ENCODE results near the gene ULK4.
A peak's percentile ranks its signal among the peaks of the same experiment; 100 is the strongest.
"Not testable (repeated sequence)": the region's sequence is repeated elsewhere in the genome, so short reads cannot be mapped to it uniquely, and the experiment has no call there.

The ULK4 gene

DNA sequence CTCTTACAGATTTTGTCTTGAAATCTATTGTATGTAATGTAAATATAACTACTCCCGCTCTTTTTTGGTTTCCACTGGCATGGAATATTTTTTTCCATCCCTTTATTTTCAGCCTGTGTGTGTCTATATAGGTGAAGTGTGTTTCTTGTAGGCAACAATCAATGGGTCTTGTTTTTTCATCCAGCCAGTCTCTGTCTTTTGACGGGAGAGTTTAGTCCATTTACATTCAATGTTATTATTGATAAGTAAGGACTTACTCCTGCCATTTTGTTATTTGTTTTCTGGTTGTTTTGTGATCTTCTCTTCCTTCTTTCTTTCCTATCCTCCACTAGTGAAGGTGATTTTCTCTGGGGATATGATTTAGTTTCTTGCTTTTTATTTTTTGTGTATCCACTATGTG, 101.4 kb downstream of the ULK4 start:
- DNase-seq, result not testable (repeated sequence)

DNA sequence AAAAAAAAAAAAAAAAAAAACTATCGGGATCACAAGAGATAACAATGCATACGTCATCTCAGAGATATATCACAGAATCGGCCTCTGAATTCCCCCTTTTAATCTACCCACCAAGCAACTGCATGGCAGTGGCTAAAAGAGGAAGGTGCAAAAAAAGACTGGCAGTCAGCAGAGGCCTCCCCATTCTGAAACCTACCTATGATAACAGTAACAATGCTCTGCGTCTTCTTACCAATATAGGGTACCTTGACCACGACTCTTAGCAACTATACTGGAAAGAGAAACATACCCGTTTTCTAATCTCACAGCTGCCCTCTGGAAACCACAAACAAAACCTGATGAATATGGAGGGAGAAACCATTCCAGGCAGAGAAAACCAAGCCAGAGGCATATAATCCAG, 106.9 kb downstream of the ULK4 start:
- DNase-seq, result no peak

DNA sequence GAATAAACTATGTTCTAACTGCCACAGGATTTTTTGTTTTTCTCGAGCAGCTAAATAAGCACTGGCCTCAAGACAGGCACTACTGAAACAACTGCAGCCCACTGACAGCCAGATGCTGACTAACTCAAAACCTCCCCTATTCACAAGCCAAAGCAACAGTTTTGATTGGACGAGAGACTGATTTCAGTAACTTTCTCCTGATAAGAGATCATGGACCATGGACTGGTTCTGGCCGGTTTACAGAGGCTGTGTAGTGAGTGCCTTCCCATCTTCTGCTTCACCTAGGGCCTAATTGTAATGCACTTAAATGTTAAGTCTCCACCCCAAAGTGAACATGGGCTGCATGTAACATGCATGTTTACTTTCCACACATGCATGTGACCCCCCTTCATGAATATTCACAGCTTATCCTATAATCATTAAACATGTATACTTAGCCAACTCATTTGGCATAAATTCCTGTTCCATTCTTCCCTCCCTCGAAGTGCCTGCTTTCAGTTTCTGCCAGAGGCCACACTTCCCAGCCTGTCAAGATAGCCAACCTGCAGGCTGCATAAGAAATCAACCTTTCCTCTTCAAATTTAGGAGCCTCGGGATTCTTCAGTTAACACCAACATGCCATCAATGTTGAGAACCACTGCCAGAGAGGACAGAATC, 108.2 kb downstream of the ULK4 start:
- DNase-seq, result no peak

DNA sequence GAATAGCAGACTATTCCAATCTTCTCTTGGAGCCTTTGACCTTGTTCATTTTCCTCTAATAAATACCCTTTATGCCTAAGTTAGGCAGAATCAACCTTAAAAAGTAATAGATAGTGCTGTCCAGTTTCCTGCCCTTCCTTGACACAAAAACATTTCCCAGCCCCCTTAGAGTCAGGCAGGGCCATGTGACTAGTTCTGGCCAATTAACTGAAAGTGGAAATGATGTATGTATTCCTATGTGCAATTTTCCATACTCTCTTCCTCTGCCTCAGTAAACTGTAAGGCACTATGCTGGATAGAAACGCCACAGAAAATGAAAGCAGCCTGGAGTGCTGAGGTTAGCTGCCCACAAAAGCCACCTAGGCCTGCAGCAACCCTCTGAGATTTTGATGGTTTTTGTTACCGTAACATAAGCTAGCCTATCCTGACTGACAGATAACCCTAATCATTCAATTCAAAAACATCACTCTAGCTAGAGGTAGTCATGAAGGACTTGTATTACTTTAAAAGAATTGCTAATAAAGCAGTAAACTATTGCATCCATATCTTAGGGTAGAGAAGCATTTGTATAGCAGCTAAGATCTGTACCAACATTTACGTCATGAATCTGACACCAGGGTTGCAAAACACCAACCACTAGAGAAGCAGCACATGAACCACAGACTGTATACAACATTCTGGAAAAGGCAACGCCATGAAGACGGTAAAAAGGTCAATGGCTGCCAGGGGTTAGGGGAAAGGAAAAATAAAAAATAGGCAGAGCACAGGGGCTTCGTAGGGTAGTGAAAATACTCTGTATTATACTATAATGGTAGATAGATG, 112.9 kb downstream of the ULK4 start:
- DNase-seq, result no peak

DNA sequence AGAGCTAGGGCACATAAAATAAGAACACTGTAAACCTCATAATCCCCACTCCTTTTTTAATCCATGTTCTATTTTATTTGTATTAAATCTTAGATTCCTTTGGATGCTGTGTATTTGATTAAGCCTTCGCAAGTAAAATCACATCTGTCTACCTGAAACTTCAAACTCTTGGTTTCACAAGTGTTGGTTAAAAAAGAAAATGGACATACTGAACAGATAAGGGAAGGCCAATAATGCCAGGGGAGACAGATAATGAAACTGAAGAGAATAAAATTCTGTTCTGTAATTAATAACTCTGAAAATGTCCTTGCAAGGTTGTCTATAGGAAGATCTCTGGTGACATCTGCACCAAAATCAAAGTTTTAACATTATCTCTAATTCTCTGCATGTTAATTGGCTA, 114.2 kb downstream of the ULK4 start:
- DNase-seq, result no peak

DNA sequence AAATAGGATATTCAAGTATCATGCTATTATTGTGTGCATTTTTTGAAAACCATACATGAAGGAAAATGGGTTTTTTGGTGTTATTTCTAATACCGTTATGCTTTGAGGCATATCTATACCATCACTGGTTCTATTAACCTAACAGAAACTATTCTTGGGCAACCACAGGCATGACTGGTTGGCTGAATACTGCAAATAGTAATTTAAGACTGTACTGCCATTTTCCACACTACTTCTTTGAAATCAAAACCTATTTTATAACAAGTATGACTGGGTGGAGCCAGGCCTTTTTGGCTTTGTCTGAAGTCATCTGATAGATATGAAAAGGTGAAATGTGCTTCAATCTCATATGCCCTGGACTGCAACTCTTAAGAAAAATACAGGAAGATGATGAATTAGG, 115.1 kb downstream of the ULK4 start:
- DNase-seq, result no peak

DNA sequence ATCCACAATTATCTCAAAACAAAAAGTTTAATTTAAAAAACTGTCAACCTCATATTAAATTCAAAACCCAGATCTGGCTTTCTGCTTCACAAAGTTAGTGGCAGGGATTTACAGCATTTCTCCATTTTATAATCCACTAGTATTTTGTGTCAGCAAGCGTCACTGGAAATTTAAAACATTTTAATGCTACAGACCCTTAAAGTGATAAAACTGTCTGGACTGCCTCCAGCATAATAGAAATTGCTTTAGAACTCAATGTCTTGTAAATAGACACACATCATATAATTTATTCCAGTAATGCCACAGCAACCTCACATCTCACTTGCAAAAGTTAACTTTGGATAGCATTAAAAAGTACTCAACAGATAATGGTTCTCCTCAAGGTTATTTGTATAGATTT, 116.1 kb downstream of the ULK4 start:
- DNase-seq, result no peak

DNA sequence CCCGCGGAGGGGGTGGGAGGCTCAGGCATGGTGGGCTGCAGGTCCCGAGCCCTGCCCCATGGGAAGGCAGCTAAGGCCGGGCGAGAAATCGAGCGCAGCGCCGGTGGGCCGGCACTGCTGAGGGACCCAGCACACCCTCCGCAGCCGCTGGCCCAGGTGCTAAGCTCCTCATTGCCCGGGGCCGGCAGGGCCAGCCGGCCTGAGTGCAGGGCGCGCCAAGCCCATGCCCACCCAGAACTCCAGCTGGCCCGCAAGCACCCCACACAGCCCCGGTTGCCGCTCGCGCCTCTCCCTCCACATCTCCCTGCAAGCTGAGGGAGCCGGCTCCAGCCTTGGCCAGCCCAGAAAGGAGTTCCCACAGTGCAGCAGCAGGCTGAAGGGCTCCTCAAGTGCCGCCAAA, 117.6 kb downstream of the ULK4 start:
- DNase-seq, result not testable (repeated sequence)

DNA sequence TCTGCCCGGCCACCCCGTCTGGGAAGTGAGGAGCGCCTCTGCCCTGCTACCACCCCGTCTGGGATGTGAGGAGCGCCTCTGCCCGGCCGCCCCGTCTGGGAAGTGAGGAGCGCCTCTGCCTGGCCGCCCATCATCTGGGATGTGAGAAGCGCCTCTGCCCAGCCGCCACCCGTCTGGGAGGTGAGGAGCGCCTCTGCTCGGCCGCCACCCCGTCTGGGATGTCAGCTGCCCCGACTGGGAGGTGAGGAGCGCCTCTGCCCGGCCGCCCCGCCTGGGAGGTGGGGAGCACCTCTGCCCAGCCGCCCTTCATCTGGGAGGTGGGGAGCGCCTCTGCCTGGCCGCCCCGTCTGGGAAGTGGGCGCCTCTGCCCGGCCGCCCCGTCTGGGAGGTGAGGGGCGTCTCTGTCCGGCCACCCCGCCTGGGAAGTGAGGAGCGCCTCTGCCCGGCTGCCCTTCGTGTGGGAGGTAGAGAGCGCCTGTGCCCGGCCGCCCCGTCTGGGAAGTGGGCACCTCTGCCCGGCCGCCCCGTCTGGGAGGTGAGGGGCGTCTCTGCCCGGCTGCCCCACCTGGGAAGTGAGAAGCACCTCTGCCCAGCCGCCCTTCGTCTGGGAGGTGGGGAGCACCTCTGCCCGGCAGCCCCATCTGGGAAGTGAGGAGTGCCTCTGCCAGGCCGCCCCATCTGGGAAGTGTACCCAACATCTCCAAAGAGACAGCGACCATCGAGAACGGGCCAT, 120.8 kb downstream of the ULK4 start:
- not testable (repeated sequence) for DNase-seq

DNA sequence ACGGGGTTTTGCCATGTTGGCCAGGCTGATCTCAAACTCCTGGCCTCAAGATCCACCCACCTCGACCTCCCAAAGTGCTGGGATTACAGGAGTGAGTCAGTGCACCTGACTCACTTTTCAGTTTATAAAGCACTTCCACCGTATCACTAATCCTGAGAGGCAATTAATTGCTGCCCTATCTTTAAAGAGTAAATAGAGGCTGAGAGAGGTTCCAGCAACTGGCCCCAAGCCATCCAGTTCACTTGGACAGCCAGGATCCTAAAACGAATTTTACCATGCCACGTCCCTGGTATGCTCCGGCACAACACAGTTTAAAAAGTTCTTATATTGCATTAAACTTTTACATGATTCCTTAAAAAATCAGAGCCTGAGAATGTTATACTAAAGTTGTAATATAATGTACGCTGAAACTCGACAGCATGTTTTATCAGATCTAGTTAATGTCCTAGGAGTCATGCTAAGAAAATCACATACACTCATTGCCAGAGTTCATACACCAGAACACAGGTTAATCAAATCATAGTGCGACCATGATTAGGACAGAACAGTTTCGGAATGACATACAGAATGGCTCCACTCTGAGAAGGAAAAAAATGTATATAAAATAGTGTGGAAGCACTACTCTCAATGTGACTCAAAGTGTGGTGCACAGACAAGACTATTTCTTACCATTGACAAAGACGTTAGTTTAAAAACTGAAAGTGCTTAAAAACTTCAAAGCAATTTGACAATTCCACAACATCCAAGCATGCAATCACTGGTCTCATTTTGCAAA, 125.4 kb downstream of the ULK4 start:
- no peak for DNase-seq

DNA sequence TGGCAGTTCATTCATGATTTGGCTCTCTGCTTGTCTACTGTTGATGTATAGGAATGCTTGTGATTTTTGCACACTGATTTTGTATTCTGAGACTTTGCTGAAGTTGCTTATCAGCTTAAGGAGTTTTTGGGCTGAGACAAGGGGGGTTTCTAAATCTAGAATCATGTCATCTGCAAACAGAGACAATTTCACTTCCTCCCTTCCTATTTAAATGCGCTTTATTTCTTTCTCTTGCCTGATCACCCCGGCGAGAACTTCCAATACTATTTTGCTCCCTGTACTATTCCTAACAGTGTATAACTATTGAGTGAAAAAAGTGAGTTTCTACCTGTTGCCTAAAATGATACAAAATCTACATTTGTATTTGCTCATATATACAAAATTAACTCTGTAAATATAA, 128.3 kb downstream of the ULK4 start:
- DNase-seq, result no peak

DNA sequence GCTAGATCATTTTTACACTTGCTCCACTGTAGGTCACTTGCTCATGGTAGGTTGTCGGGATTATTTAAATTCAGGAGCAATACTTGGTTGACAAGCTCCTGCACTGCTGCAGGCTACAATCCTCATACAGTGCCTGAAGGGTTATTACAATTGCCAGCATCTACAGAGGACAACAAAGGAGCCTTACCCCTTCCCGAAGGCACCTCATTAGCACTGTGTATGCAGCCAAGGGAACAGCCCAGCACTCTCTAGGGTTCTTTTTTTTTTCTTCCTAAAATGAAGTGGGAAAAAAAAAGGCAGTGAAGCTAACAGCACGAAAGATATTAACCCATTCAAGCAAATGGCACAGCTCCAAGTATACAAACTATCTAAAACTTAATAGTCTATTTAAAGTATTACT, 142.7 kb downstream of the ULK4 start:
- no peak for DNase-seq

DNA sequence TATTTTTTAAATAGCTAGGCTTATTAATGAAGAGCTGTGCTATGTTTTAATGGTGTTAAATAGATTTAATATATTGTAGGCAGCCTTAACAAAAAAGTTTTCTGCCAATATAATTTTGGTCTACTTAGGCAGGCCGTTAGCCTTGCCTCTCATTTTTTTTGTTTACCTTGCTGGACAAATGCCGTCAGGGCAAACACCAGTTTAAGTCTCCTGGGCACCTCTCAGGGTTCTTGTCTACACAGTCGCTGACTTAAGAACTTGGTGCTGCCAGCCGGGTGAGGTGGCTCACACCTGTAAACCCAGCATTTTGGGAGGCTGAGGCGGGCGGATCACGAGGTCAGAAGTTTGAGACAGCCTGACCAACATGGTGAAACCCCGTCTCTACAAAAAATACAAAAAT, 153.3 kb downstream of the ULK4 start:
- no peak for DNase-seq

DNA sequence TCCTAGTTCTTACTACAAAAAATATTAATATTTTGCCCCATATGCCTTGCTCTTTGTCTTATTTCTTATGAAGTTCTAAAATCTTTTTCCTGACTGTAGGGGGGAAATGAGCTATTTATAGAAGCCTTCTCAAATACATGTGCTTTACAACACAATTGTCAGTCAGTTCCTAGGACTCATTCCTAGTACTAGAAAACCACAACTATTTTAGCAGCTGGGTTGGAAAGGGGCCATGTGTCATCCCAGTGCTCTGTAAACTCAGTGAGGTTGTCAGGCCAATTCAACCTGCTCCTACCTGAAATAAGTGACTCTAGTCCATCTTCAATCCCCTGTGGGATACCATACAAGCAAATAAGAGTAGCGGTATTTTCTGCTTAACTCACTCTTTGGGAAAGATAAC, 153.8 kb downstream of the ULK4 start:
- DNase-seq, result peak; percentile 1

DNA sequence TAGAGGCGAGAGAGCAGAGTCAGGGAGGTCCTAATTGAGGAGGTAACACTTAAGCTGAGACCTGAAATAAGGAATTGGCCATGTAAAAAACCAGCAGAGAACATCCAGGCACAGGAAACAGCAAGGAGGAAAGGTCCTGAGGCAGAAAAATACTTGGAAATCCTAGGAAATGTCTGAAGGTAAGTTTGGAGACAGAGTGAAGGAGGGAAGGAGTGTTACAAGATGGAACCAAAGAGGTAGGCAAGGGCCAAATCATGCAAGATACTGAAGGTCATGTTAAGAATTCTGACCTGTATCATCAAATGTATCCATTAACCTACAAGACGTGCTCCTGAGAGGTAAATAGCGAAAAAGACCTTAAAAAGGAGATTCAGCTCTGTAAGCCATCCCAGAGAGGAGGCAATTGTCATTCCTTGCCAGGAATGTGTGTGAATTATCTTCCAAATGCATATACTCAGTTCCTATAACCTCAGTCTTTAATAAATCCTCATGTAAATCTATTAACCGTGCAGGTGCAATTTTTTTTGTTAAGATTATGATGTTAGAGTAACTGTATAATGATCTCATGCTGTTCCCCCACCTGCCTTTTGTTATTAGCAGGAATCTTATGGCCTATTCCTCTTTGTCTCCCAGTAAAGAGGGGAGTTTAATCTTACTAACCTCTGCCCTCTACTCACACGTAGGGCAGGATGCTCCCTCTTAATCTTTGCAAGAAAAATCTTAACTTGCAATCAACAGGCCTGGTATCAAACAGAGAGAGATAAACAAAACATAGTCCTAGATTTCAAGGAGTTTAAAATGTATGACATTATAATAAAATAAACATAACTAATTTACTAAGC, 166.9 kb downstream of the ULK4 start:
- DNase-seq, result no peak

DNA sequence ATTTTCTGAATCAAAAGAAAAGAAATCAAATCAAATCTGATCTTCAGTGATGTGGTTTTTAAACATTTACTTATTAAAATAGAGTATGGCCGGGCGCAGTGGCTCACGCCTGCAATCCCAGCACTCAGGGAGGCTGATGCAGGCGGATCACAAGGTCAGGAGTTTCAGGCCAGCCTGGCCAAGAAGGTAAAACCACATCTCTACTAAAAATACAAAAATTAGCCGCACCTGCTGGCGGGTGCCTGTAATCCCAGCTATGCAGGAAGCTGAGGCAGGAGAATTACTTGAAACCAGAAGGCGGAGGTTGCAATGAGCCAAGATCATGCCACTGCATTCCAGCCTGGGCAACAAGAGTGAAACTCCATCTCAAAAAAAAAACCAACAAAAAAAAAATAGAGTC, 169.1 kb downstream of the ULK4 start:
- DNase-seq, result no peak

DNA sequence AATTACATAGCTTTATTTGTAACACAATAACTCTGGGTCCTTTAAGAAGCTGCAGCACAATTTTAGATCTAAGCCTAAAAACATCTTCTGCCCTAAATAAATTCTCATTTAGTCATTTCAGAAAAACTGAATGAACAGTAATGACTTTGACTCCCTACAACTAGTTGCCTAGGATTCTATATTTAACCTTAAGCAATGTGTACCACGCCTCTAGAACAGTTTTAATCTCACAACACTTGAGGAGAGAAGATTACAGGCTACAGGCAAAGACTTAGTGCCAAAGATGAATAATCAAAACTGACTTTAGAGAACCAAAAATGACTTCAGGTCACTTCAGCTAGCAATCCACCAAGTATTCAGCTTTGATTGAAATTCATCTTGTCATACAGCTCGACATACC, 192.8 kb downstream of the ULK4 start:
- DNase-seq, result no peak

DNA sequence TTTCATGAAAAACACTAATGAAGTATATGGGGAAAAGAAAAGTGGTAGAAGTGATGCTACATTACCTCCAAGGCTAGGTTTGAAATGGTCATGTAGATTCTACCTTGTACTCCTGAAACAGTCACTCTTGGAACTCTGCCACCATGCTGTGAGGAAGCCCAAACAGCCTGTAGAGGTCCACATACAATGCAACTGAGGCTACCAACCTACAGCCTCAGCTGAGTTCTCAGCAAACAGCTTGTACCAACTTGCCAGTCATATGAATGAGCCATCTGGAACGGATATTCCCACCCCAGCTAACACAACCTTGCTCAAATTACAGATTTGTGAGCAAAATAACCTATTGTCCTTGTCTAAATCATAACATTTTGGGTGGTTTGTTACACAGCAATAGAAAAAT, 193.5 kb downstream of the ULK4 start:
- no peak for DNase-seq

DNA sequence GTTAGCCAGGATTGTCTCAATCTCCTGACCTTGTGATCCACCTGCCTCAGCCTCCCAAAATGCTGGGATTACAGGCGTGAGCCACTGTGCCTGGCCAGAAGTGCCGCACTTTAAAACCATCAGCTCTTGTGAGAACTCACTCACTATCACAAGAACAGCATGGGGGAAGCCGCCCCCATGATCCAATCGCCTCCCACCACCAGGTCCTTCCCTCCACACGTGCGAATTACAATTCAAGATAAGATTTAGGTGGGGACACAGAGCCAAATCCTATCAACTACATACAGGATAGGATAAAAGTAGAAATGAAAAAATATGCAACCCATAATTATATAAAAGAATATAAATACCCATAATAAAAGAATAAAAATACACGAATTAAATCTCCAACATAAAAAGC, 199.0 kb downstream of the ULK4 start:
- DNase-seq, result not testable (repeated sequence)

DNA sequence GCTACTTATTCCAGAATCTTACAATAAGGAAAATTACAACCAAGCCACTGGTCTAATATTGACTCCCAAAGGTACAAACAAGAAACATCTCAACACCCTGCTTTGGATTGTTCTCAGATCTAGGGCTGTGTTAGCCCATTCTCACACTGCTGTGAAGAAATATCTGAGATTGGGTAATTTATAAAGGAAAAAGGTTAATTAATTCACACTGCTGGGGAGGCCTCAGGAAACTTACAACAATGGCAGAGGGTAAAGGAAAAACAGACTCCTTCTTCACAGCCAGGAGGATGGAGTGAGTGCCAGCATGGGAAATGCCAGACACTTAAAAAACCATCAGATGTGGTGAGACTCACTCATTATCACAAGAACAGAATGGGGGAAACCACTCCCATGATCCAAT, 208.3 kb downstream of the ULK4 start:
- no peak for DNase-seq

DNA sequence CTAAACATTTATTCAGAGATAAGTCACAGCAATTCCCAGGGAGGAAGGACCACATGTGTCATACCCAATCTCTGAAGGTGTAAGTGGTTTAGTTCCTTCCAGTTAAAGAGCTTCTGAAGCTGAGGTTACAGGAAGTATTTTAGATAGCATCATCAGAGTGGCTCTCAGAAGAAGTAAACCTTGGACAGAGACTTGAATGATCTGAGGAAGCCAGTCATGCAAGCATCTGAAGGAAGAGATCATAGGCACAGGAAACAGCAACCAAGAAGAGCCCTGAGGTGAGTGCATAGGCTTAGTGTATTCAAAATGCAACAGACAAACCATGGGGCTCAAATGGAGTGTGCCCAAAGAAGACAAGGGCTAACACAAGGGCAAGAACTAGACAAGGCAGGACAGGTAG, 210.3 kb downstream of the ULK4 start:
- peak; percentile 3 for DNase-seq

DNA sequence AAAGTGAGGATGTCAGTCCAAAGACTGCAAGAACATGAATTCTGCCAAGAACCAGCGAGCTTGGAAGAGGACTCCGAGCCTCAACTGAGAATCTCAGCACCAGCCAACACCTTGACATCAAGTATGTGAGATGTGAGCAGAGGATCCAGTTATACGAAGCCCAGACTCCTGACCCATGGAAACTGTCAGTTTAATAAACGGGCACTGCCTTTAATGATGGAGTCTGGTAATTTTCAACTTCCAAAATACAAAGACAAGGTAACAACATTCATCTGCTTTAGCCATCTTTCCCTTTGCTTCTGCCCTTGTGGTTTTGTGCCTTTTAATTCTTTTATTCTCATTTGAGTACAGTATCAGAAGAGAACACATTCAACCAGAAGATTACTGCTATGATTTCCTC, 211.9 kb downstream of the ULK4 start:
- no peak for DNase-seq
